VCaP (cell line): ENCODE data around the gene ECE2.

Experiments used
- H3K27ac ChIP-seq: fragments of 450-650 bp; 2 replicates; pipeline ENCODE4 v1.5.1; 2017
- TF ChIP-seq, protein P1 (sequence below): fragments of 450-650 bp; conservative IDR thresholded peaks from 2 replicates; pipeline ENCODE4 v1.5.1; 2017; ENCODE audit warnings: mild to moderate bottlenecking, moderate library complexity

Gene ECE2

DNA sequence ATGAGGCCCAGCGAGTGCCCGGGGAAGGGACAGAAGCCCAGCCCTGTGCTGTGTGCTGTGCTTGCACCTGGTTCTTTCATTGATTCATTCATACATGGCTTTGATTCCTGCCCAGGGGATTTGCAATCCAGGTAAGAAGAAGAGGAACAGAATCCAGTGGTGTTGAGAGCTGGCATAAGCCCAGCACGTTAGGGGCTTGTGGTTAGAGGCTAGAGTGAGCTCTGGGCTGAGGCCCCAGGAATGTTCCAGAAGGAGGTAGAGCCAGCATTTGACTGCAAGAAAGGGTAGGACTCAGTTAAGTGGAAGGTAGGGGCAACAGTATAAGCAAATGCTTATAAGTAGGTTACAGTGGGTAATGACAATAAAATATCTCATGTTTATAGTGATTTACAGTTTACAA is 44.2 kb upstream of the ECE2 start:
- H3K27ac ChIP-seq = peak overlapping the region; percentile 77; the same call in 1 of the 2 replicates
- TF ChIP-seq, protein P1, sequence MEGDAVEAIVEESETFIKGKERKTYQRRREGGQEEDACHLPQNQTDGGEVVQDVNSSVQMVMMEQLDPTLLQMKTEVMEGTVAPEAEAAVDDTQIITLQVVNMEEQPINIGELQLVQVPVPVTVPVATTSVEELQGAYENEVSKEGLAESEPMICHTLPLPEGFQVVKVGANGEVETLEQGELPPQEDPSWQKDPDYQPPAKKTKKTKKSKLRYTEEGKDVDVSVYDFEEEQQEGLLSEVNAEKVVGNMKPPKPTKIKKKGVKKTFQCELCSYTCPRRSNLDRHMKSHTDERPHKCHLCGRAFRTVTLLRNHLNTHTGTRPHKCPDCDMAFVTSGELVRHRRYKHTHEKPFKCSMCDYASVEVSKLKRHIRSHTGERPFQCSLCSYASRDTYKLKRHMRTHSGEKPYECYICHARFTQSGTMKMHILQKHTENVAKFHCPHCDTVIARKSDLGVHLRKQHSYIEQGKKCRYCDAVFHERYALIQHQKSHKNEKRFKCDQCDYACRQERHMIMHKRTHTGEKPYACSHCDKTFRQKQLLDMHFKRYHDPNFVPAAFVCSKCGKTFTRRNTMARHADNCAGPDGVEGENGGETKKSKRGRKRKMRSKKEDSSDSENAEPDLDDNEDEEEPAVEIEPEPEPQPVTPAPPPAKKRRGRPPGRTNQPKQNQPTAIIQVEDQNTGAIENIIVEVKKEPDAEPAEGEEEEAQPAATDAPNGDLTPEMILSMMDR = no peak

DNA sequence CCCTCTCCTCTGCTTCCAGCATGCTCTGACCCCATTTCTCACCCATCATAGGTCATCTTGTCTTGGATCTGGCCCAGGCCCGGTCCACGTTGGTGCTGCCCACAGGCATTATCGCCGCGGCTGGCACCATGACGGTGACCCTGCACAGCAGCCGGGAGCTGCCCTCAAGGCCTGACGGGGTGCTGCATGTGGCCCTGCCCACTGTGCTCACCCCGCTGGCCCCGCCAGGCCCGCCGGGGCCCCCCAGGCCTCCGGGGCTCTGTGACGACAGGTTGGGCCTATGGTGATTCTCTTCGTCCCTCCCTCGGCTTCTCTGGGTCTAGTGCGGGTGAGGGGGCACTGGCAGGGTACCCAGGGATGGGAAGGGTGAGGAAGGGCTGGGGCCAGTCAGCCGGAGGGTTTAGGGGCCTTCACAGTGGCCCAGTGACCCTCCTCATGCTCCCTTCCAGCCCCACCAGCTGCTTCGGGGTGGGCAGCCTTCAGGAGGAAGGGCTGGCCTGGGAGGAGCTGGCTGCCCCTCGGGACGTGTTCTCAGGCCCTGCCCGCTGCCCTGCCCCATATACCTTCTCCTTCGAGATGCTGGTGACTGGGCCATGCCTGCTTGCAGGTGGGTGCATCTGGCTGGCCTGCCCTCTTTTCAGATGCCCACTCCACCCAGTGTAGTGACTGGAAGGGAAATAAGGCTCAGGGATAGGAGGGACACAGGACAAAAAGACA is 42.5 kb upstream of the ECE2 start:
- TF ChIP-seq, protein P1 = no peak
- H3K27ac ChIP-seq = no peak overlapping the region

DNA sequence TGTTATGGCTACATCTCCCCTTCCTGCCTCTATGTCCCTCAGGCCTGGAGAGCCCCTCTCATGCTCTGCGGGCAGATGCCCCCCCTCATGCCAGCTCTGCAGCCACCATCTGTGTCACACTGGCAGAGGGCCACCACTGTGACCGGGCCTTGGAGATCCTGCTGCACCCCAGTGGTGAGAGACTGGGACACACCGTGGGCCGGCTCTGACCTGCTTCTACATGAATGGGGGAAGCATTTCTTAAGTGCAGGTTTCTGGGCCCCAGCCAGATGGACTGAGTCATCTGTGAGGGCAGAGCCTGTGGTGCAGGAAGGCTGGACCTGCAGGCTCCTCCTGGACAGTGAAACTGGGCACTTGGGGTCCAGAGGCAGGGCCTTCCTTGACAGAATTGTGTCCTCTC is 41.6 kb upstream of the ECE2 start:
- H3K27ac ChIP-seq = no peak overlapping the region
- TF ChIP-seq, protein P1 = no peak

DNA sequence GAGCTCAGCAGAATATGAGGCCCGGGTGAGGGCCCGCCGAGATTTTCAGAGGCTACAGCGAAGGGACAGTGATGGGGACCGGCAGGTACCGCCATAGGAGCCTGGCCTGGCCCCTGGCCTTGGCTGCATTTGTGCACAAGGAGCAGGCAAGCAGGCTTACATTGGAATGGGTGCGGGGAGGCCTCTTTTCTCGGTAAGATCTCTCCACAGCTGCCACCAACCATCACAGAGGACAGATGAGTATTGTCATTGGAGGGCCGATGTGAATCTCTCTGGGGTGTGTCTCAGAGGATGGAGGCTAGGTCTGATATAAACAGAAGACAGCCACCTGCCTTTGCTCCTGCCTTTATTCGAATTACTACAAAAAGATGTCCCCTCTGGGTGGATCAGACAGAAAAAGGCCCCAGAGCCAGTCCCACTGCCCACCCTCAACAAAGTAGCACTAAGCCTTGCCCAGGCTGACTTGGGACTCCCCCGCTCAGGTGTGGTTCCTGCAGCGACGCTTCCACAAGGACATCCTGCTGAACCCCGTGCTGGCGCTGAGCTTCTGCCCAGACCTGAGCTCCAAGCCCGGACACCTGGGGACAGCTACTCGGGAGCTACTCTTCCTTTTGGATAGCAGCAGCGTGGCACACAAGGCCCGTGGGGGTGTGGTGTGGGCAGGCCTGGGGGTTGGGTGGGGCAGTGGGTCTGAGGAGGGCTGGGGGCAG is 41.0 kb upstream of the ECE2 start:
- TF ChIP-seq, protein P1 = no peak
- H3K27ac ChIP-seq = no peak overlapping the region

DNA sequence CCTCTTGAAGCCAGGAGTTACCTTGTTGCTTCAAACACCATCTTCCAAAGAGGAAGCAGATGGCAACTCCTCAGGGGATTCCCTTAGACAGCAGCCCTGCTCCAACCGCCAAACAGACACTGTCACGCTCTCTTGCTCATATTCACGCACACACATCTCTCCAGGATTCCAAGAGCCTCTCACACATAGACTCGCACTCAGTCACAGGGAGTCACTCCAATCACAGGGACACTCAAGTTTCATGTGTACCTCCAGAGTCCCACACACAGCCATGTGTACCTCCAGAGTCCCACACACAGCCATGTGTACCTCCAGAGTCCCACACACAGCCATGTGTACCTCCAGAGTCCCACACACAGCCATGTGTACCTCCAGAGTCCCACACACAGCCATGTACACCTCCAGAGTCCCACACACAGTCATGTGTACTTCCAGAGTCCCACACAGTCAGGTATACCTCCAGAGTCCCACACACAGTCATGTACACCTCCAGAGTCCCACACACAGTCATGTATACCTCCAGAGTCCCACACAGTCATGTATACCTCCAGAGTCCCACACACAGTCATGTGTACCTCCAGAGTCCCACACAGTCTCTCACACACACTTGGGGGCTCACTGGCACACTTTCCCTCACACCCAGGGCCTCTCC is 40.3 kb upstream of the ECE2 start:
- H3K27ac ChIP-seq = no peak overlapping the region
- TF ChIP-seq, protein P1 = no peak

DNA sequence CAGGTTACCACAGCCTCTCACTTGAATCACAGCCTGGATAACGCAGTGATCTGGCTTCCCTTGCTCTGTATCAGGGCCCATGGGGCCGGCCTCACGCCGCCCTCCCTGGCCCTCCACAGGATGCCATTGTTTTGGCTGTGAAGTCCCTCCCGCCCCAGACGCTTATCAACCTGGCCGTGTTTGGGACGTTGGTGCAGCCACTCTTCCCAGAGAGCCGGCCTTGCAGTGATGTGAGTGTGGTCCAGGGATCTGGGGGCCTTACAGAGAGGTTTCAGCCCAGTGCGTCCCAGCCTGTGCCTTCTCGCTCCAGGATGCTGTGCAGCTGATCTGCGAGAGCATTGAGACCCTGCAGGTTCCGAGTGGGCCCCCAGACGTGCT is 39.8 kb upstream of the ECE2 start:
- TF ChIP-seq, protein P1 = no peak

DNA sequence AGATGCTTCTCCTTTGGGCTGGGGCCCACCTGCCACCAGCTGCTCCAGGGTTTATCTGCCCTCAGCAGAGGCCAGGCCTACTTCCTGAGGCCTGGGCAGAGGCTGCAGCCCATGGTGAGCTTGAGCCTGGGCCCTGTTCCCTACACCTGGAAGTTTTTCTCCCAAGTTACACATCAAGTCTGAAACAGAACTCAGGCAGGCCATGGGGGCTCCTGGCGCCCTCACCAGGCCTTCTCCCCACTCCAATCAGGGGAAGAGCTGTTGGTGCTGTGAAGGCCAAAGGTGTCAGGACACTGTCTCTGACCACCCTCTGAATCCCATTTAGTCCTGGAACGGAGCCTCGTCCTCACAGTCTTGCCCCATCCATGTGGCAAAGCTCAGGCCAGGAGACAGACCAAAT is 39.2 kb upstream of the ECE2 start:
- H3K27ac ChIP-seq = no peak overlapping the region
- TF ChIP-seq, protein P1 = no peak

More for the DNA sequence above, 39.8 kb upstream of the ECE2 start:
- H3K27ac ChIP-seq = no peak overlapping the region
